GM21529 (cell line): ENCODE measurements around the gene CHRNB1.

Experiments used
- ATAC-seq: cut with Tn5 transposase; IDR thresholded peaks from one replicate; pipeline ENCODE4 v1.9.1; 2021; ENCODE audit not compliant: unreplicated experiment

The CHRNB1 gene

GRCh38 chr17:7437369-7437863, 7.4 kb upstream of the CHRNB1 start:
- ATAC-seq: no peak

DNA sequence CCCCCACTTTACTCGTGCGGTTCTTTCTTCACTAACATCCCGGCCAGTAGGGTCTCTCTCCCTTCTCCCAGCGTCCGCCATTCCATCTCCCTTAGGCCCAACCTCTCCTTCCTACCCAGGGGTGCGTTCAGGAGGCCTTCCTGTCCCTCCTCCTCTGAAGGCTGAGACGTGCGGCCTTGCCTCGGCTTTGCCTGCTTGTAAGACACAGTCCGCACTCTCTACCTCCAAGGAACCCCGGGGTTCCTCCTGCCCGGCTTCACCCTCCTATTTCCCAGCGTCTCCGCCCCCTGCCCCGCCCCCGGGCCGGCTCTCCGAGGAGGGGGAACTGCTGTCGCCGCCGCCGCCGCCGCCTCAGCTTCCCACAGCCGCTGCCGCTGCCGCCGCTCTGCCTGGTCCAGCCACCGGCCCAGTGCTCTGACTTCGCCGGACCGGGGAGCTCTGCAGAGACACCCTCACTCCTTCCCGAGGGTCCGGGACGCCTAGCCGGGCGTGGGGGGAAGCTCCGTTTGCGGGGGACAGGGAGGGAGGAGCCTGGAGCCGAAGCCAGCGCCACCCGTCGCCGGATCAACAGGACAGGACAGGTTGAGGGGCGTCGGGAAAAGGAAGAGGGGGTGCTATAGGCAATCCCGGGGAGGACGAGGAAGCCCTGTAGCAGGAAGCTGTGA, 6.8 kb upstream of the CHRNB1 start:
- ATAC-seq: no peak

GRCh38 chr17:7438656-7439460, 6.0 kb upstream of the CHRNB1 start:
- no peak for ATAC-seq

GRCh38 chr17:7439462-7440112, 5.3 kb upstream of the CHRNB1 start, which contains the start of gene FGF11:
Gene FGF11, plus strand, starts transcription at chr17:7439512. Its CDS starts 109 bp downstream, at chr17:7439621.
- no peak for ATAC-seq

DNA sequence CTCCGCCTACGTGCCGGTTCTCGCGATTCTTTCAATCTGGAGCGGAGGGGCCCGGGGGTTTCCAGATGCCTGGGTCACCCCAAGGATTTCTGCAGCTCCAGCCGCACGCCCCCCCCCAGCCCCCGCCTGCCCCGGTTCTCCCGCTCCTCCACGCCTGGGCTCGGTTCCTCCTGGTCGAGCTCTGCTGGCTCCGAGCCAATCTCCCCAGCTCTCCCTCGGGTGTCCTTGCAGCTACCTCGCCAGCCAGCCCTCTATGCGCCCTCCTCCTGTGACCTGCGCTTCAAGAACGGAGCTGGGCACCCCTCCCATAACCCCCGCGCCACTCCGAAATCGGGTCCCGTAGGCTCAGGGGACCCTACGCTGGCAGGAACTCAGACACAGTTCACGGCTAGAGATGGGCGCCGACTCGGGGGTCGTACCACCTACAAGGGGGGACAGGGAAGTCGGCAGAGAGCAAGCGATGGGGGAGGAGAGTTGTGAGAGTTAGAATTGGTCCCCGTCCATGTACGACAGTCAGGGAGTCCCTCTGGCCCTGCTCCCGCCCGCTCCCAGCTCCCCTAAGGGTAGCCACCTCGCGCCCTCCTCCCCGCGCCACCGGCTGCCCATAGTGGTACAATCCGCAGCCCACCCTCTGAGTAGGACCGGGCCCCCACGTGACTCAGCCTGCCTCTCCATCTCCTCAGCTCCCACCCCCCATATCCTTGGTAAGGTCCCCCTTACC, 4.6 kb upstream of the CHRNB1 start:
- no peak for ATAC-seq

- ATAC-seq: no peak
Measured at GRCh38 chr17:7440834-7441195, 4.0 kb upstream of the CHRNB1 start.

- ATAC-seq: no peak
Measured at GRCh38 chr17:7441266-7441665, 3.6 kb upstream of the CHRNB1 start.

GRCh38 chr17:7442142-7442541, 2.7 kb upstream of the CHRNB1 start:
- ATAC-seq: no peak

- no peak for ATAC-seq
Measured at GRCh38 chr17:7443499-7444485, 1.1 kb upstream of the CHRNB1 start.

DNA sequence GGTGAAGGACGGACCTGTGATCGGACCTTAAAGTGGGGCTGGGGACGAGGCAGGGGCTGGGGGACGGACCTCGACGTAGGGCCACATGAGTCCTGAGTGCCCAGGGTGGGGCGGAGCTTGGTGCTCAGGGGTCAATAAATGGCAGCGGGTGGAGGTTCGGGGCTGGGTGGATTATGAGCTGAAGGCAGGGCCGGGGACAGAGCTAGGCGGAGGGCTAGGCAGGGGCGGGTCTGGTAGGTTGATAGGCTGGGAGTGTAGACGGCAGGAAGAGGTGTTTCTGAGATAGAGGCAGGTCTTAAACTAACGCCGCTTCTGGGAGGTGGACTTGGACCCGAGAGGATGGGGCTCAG, 733 bp downstream of the CHRNB1 start:
- ATAC-seq: no peak

DNA sequence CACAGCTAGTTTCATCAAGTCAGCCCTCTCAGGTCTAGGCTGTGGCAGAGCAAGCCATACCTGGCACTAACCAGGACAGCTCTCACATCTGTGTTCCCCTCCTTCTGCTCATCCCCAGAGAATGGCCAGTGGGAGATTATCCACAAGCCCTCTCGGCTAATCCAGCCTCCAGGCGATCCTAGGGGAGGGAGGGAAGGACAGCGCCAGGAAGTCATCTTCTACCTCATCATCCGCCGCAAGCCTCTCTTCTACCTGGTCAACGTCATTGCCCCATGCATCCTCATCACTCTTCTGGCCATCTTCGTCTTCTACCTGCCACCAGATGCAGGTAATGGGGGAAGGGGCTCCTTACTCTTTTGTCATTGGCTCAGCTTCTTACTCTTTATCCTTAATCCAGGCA, 3.6 kb downstream of the CHRNB1 start:
- ATAC-seq: no peak

GRCh38 chr17:7459961-7460545, 15.2 kb downstream of the CHRNB1 start:
- ATAC-seq: no peak

DNA sequence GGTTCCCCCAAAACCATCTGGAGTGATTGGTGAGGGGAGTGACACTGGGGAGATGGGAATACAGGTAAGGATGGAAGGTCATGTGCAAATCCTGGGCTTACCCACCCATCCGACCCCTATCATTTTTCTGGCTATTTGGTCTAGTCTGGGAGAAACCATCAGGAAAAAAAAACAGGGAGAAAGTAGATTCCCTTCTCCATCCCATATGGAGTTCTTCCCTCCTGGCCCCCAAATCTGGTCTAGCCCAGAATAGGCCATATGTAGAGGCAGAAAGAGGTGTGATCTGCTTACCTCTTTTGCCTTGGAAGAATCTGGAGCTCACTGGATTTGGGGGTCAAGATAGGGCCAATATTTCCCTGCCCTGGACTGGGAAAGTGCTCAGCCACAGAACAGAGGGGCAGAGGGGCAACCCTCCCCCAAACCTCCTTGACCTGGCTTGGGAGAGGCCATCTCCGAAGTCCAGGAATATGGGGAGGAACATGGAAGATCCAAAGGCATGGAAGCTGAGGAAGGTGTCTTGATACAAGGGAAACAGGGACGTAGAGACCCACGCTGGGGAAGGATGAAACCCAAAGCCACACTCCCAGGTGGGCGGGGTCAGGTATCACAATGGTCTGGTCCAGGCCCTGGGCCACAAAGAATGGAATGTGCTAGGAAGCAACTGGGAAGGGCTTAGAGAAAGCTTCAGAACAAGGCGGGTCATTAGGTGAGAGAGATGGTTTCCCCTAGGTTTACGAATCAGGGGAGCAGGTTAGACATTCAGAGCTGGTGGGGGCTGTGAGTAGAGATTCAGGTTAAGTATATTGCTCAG, 16.2 kb downstream of the CHRNB1 start:
- ATAC-seq: no peak

- ATAC-seq: no peak
Measured at GRCh38 chr17:7462474-7463371, 17.9 kb downstream of the CHRNB1 start.

DNA sequence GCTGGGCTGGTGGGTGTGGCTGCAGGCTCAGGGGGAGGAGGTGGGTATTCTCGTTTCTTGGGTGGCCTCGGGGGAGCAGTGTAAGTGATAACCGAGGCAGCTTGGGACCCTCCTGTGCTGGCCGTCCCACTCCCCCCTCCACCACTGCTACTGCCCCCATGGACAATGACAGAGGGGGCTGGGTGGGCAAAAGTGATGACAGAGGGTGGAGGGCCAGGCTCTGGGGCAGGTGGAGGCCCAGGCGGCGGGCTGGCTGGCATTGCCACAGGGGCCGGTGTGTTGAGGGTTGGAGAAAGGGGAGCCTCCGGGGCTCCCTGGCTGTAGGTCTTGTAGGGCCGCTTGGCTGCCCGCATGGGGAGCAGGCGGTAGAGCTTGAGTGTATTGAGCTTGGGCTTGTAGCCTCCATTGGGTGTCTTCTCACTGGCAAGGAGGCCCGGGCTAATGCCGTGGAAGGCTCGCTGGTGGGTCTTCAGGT, 18.5 kb downstream of the CHRNB1 start:
- no peak for ATAC-seq

- ATAC-seq: no peak
Measured at GRCh38 chr17:7464081-7464480, 19.2 kb downstream of the CHRNB1 start.

DNA sequence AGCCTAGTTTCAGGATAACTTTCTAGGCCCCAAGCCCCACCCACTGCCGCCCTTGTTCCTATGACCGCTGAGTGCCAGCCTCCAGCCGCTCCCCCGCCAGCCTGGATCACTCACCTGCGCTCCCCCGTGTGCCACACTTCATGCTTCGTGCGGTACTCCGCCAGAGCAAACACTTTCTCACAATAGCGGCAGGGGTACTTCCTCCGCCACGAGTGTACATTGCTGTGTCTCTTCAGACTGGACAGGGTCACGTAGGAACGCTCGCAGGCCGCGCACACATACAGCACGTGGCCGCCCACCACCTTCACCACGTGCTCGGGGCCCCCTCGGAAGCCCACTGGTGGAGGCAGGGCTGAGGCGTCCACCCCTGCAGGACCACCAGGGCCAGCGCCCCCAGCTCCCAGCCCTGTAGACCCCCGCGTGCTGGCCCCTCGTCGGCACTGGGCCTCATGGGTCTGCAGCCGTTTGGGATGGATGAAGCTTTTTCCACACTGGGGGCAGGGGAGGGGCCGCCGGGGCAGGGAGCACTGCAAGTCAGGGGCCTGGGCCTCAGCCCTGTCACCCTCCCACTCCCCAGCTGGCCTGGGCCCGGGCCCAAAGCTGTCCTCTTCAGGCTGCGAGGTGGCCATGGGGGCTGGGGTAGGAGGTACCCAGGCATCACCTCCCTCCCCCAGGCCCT, 20.9 kb downstream of the CHRNB1 start:
- ATAC-seq: no peak
